HT1080 (cell line): Measurements from ENCODE around the gene TTC7B. TPM values are rescaled to one million over a fixed set of nuclear protein-coding genes. Genes with fewer than 3 reads are reported as not detected.

ENCODE experiments used
- DNase-seq: peaks from one replicate; pipeline ENCODE4 v3.0.0-alpha.2; 2015; ENCODE audit warnings: low read depth
- total RNA-seq: library from RNA; depleted of rRNA; stranded (reverse); fragments of >200 nt; shearing (Covaris generic); gene quantifications from 2 replicates; pipeline ENCODE4 v1.2.3, GENCODE V29; 2014

TTC7B gene
- total RNA-seq, 1 experiment from 2014 or later: 44.8 TPM

DNA sequence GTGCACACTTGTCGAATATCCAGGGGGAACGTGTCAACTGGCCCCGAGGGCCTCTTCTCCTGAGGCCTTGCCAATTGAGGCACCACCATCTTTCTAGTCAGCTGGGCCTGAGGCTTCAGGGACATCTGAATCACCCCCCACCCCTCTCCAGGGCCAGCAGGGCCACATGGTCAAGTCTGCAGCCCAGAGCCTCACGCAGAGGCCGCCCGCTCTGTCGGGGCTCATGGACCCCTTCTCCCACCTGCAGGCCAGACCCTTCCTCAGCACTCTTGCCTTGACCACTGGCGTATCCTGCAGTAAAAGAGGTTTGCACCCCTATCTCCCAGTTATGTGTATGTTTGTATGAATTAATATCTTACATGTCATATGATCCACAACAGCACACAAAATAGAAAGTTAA is 237.1 kb downstream of the TTC7B start:
- no peak for DNase-seq

- DNase-seq: no peak
Measured at GRCh38 chr14:90578283-90578985, 237.8 kb downstream of the TTC7B start.

GRCh38 chr14:90577661-90578282 is 238.5 kb downstream of the TTC7B start:
- no peak for DNase-seq

GRCh38 chr14:90576981-90577660 is 239.1 kb downstream of the TTC7B start:
- DNase-seq: no peak

GRCh38 chr14:90576581-90576980 is 239.6 kb downstream of the TTC7B start:
- no peak for DNase-seq

DNA sequence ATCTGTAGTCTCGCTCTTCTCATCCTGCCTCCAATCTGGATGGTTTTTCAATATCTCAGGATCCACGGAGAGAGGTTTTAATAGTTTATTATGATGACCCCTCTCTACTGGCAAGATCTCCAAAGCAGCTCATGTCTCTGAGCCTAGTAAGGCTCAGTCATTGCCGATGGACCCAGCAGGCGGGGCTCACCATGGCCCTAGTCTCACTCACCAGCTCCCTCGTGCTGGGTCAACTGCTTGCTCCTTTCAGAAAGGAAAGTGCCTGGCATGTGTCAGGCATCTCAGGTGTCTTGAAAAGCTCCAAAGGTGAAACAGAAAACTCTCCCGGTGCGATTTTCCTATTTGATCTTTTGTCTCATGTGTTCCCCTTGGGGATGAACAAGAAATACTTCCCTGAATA is 240.4 kb downstream of the TTC7B start:
- DNase-seq: no peak

DNA sequence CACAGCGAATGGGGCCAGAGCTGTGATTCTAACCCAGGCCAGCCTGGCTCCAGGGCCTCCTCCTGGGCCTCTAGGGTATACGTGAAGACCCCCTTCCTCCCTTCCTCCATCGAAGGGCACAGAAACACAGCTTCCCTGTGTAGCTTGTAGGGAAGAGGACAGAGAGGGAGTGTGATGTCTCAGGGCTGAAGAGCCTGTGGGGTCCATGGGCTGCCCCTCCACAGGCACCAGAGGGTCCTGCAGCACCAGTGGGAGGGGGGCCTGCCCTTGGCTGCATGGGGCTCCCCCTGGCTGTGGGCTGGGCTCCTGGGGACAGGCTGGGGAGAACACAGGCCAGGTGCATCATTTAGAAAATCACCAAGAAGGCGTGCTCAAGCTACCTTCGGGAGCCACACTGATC is 240.9 kb downstream of the TTC7B start:
- DNase-seq: no peak

DNA sequence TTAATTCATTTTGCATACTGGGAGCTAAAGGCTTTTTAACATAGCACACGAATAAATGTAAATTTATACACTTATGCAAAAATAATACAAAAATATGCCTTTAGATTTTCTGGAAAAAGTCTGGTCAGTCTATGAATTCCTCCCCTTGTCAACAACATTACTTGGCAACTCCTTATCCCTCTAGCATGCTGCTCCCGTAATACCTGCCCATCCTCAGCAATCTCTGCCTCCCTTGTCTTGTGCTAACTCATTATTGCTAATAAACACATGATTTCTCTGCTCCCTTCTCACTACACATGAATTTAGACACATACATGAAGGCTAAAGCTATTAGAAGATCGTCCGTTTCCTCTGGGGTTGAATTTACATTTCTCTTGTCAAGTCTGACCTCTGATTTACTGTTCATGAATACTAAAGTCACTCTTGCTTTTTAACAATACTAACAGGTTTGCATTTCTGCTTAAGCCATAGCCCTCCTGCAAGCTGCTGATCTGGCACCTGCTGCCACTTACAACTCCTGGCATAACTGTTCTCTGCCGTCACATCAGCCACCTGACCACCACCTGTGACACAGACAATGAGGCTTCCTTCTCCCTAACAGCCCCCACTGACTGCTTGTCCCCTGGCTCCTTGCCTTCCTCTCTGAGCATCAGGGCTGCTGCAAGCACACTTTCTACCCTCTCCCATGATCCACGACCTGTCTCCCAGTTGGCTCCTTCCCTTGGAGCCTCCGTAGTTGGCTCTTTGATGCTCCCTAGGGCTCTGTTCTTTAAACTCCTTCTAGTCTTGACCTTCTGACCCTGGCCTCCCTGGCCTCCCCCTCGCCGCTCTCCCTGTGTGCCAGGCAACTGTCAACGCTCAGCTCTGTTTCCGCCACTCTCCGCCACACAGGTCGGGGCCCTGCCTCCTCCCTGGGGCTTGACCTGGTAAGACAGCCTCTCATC is 241.8 kb downstream of the TTC7B start:
- no peak for DNase-seq

DNA sequence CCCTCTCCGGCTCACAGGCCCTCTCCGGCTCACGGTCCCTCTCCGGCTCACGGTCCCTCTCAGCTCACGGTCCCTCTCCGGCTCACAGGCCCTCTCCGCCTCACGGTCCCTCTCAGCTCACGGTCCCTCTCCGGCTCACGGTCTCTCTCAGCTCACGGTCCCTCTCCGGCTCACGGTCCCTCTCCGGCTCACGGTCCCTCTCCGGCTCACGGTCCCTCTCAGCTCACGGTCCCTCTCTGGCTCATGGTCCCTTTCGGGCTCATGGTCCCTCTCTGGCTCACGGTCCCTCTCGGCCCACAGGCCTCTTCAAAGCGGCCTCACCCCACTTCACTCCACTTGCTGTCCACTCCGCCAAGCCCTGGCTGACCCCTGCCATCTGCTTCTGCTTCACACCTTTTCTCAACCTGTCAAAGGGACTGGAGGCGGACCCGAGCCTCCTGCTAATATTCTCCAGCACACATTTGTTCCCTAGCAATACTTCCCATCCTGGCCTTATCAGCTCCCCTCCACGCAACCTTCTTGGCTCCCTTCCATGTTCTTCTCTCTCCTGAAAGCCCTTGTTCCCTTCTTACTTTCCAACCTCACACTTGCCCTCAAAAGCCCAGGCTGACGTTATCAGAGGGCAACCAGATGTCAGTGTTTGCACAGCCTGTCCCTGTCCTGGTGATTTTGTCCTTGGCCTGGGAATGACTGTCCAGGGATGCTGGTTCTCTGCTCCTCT is 242.7 kb downstream of the TTC7B start:
- DNase-seq: no peak

DNA sequence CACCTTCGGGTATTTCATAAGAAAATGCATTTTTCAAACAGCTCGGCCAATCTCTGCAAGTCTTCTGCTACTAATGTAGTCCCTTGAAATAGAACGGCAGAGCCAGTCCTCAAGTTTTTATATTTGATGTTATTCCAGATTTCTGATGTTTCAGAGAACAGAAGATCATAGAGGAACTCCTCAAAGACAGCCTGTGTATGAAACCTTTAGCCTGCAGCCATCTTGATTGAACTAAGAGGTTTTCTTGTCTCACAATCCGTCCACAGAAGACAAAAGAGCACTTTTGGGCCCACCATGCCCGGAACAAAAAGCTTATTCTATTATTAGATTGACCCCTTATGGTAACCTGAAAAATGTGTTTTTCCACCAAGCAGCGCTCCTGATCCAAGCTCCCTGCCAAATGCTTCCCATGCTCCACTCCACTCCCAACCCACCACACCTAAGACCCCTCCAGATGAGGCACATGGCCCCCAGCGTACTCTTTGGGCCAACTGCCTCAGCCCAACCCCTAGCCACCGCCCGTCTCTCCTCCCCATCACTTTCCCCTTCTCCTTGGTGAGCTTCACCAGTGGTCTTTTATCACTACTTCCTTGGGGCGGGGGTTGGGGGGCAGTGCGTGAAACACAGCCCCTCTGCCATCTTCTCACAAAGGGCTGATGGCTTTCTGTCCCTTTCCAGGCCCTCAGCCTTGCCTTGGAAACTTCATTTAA is 243.6 kb downstream of the TTC7B start:
- DNase-seq: no peak

DNA sequence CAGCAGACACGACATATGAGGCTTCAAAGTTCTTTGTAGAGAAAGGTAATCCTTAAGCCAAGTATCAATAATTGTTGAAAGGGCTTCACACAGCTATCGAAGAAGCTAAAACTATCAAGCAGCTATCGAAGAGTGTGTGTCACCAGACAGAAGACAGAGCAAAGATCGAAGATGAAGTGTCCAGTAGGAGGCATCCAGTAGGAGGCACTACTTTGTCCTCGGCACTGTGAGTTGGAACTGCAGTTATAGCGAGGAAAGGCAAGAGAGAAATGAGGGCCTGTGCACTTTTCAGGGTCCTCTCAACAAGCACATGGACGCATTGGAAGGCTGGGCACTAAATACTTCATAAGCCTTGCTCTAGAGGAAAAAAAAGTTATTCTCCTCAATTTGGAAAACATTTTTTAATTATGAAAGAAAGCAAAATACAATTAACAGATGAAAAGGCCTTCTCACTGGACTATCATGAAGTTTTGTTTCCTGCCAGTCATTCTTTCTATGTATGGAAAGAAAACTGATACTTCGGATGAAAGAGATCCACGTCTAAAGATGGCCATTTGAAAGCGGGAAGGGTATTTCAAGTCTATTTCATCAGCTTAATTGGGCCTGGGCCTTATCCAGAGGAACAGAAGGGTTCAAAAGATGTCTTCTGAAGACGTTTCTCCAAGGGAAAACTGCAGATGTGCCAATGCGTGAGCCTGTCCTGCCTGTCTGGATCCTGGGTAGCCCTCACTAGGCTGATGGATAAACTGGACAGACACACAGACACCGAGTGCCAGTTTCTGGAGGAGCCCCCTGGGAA is 244.9 kb downstream of the TTC7B start:
- DNase-seq: no peak

DNA sequence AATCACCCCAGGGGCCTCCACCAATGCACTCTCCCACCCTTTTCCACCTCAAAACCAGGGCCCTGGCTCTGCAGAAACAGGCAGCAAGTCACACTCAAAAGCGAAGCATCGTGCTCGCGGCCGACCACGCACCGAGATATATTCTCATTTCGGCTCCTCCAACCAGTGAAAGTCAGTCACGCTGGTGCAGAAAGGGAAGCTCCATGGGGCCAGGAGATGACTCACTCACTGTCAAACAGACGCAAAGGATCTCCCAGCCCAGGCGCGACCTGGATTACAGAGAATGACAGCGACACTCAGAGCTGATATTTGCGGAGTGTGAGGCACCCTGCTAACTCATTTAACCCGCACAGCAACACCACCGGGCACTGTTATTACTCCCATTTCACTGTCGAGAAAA is 245.8 kb downstream of the TTC7B start:
- DNase-seq: peak; percentile 6

GRCh38 chr14:90569606-90570387 is 246.4 kb downstream of the TTC7B start:
- DNase-seq: no peak

GRCh38 chr14:90569201-90569600 is 247.0 kb downstream of the TTC7B start:
- no peak for DNase-seq

DNA sequence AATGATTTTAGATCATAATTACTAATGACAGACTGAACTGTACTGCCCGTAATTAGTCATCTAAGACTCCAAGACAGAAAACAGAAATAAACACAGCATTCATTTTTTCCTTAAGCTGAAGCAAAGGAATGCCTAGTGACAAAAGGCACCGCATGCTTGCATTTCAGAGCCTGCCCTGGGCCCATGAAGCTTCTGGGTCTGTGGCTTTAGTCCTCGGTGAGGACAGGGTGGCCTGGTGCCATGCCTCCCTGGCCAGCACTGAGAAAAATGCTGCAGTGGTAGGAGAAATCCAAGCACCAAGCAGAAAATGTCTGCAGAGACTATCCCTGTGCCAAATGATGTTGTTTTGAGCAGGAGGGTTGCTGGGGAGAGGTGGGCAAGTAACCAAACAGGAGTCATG is 247.8 kb downstream of the TTC7B start:
- no peak for DNase-seq

GRCh38 chr14:90567991-90568390 is 248.2 kb downstream of the TTC7B start:
- DNase-seq: no peak

- DNase-seq: no peak
Measured at GRCh38 chr14:90567191-90567590, 249.0 kb downstream of the TTC7B start.

DNA sequence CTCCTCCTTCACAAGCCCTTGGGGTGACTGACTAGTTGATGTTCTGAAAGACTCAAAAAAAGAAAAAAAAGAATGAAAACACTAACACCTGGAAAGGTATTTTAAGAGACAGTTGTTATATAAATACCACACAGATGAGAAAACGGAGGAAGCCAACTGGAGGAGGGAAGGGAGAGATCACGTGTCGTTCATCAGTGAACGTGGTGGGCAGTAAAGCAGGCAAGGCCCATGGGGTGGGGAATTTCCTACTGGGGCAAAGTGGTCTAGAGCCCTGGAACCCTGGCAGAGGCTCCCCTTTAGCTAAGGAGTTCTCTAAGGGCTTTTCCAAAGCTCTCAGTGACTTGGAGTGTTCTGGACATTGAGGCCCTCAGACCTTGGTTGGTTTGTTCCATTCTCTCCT is 249.7 kb downstream of the TTC7B start:
- DNase-seq: no peak

DNA sequence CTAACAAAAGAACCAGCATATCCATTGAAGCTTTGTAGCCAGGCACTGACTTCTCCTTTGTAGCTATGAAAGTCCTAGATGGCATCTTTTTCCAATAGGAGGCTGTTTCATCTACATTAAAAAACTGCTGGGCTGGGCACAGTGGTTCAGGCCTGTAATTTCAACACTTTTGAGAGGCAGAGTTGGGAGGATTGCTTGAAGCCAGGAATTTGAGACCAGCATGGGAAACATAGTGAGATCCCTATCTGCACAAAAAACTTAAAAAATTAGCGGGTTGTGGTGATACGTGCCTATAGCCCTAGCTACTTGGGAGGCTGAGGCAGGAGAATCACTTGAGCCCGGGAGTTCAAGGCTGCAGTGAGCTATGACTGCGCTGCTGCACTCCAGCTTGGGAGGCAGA is 251.7 kb downstream of the TTC7B start:
- no peak for DNase-seq
